ENCODE results near the gene CYP2F1.
A peak's percentile ranks its signal among the peaks of the same experiment; 100 is the strongest.
"Not testable (repeated sequence)": the region's sequence is repeated elsewhere in the genome, so short reads cannot be mapped to it uniquely, and the experiment has no call there.

The CYP2F1 gene, protein sequence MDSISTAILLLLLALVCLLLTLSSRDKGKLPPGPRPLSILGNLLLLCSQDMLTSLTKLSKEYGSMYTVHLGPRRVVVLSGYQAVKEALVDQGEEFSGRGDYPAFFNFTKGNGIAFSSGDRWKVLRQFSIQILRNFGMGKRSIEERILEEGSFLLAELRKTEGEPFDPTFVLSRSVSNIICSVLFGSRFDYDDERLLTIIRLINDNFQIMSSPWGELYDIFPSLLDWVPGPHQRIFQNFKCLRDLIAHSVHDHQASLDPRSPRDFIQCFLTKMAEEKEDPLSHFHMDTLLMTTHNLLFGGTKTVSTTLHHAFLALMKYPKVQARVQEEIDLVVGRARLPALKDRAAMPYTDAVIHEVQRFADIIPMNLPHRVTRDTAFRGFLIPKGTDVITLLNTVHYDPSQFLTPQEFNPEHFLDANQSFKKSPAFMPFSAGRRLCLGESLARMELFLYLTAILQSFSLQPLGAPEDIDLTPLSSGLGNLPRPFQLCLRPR

DNA sequence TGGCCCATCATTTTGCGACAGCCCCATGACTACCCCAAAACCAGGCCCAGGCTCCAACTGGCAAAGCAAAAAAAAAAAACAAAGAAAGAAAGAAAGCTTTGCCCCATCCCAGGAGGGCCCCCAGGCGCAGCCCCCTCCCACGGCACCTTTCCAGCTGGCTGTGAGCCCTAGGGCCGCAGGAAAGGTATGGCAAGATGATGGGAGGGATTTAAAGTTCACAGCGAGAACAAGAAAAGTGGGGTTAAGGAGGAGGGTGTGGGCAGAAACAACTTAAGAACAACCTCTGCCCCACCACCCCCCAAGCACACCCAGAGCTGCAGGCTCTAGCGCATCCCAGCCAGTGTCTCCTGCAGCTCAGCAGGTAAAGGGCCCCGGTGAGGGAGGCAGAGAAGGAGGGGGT lies at the start of gene CYP2F1:
Gene CYP2F1 (plus strand): TSS at position 301 of the 400 bp plus-strand sequence. CDS start 1,757 bp downstream, outside the sequence.
- DNase-seq (ENCODE audit: low read depth in 1 of 2, low spot score in 1 of 2), result no peak

DNA sequence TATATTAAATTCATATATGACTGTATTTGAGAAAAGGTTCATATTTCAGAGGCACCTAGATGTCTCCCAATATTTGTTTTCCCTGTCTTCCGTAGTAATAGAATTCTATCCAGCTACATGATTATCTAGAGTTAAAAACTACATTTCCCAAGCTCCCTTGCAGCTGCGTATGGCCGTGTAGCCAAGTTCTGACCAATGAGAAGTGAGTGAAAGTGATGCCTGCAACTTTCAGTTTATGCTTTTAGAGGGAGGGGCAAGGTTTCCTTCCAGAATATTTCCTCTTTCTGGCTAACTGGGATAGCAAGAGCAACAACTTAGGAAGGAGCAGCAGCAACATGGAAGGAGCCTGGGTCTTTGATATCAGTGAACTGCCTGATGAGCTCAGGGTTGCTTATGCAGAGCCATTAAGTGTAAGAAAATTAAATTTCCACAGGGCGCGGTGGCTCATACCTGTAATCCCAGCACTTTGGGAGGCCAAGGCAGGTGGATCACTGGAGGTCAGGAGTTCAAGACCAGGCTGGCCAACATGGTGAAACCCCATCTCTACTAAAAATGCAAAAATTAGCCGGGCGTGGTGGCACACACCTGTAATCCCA lies 49.2 kb upstream of the CYP2F1 start:
- DNase-seq (ENCODE audit: low read depth in 1 of 2, low spot score in 1 of 2), result no peak

DNA sequence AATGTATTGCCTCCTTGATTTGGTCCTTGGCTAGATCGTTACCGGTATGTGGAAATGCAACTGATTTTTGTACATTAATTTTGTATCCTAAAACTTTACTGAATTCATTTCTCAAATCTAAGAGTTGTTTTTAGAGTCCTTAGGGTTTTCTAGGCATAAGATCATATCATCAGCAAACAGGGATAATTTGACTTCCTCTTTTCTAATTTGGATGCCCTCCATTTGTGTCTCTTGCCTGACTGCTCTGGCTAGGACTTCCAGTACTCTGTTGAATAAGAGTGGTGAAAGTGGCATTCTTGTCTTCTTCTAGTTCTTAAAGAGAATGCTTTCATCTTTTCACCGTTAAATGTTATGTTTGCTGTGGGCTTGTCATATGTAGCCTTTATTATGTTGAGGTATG lies 37.9 kb upstream of the CYP2F1 start:
- DNase-seq (ENCODE audit: low read depth in 1 of 2, low spot score in 1 of 2), result no peak

DNA sequence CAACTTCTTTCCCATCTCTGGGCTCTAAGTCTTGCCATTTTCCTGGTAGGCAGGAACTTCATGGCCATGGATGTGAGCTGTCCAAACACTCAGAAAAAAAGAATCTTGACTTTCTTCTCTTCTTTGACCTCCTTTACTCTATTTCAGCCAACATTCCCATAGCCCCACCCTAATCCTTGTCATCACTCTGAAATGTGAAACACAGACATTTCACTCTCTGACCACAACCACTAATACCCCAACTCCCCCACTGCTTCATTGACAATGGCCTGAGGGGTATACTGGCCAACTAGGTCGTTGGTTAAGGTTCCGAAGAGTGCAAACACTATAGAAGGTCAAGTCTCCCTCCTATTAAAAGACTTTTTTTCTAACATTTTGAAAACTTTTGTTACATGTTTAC lies 30.7 kb upstream of the CYP2F1 start:
- no peak for DNase-seq (ENCODE audit: low read depth in 1 of 2, low spot score in 1 of 2)

DNA sequence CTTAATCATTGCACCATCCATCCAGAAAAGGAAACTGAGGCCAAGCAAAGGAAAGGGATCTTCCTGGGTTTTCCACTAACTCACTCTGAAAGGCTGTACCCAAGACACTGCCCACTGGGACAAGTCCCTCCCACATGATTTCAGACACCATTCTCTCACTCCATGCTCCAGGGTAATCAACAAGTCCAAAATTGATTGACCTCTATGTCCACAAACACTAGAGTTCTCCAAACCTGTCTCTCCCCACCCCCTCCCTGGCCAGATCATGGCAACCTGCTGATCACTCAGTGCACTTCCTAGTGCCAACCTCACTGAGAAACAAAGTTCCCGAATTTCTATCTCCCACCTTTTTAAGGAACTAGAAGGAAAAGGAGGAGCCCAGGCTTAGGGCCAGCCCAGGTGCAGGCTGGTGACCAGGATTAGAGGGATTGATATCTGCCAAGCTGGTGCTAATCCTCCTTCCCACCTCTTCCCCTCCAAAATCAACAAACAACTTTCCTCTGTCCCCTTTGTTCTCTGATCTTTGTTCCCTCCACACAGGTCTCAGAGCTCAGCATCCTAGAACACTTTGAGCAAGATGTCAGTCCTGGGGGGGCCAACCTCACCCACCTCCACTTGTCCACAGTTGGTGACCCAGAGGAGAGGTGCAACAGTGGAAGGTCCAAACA lies 28.4 kb upstream of the CYP2F1 start:
- no peak for DNase-seq (ENCODE audit: low read depth in 1 of 2, low spot score in 1 of 2)

DNA sequence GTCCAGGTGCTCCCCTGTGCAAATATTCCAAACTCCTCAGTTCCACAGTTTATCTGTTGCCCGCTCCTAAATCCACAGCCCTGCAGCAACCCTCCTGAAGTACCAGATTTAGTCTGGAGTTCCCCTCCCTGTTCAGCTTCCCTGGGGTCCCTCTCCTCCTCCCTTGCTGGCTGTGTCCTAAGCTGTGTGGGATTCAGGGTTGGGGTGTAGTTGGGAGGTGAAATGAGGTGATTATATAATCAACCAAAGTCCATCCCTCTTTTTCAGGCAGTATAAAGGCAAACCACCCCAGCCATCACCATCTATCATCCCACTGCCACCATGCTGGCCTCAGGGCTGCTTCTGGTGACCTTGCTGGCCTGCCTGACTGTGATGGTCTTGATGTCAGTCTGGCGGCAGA lies 26.1 kb upstream of the CYP2F1 start, which contains the start of gene CYP2A13:
Gene CYP2A13 (plus strand): TSS at position 301 of the 400 bp plus-strand sequence. CDS start 21 bp downstream, at position 322.
- DNase-seq (ENCODE audit: low read depth in 1 of 2, low spot score in 1 of 2), result no peak

DNA sequence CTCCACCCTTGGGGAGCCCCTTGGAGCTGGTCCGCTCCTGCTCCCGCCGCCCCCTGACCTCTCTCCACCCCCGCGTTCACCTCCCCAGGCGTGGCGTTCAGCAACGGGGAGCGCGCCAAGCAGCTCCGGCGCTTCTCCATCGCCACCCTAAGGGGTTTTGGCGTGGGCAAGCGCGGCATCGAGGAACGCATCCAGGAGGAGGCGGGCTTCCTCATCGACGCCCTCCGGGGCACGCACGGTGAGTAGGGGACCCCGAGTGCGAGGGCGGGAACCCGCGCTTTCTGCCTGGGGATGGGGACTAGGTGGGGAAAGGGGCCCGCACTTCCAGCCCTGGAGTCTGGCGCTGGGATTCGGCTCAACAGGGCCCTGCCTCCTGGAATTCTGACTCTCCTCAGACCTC lies 24.3 kb upstream of the CYP2F1 start:
- DNase-seq (ENCODE audit: low read depth in 1 of 2, low spot score in 1 of 2), result no peak

DNA sequence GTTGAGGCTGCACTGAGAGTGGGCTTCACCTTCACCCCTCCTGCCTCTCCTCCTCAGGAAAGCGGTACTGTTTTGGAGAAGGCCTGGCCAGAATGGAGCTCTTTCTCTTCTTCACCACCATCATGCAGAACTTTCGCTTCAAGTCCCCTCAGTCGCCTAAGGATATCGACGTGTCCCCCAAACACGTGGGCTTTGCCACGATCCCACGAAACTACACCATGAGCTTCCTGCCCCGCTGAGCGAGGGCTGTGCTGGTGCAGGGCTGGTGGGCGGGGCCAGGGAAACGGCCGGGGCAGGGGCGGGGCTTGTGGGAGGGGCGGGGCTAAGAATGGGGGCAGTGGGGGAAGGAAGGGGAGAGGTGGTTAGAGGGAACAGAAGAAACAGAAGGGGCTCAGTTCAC lies 18.5 kb upstream of the CYP2F1 start:
- no peak for DNase-seq (ENCODE audit: low read depth in 1 of 2, low spot score in 1 of 2)

DNA sequence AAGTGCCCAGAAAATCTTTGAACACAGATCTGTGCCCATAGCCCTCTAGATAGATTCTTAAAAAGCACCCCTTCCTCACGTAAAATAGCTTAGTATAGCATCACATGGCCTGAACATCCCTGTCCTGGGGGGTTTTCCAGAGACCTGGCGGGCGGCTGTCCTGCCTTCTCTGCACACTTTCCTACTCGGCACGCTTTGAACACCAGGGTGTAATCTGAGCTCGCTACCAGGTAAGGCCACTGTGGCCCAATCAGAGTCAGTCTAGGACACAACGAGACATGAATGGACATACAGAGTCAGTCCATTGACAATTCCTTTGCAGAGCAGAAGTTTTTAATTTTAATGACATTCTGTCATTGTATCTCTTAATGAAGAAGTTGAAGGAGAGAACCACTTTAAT lies 17.9 kb upstream of the CYP2F1 start:
- no peak for DNase-seq (ENCODE audit: low read depth in 1 of 2, low spot score in 1 of 2)

DNA sequence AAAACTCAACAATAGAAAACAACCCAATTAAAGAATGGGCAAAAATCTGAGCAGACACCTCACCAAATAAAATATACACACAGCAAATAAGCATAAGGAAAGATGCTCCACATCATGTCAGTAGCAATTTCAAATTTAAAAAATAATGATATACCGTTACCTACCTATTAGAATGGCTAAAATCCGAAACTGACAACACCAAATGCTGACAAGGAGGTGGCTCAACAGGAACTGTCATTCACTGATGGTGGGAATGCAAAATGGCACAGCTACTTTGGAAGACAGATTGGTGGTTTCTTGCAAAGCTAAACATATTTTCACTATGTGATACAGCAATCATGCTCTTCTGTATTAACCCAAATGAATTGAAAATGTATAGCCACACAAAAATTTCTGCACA lies 16.9 kb upstream of the CYP2F1 start:
- no peak for DNase-seq (ENCODE audit: low read depth in 1 of 2, low spot score in 1 of 2)

DNA sequence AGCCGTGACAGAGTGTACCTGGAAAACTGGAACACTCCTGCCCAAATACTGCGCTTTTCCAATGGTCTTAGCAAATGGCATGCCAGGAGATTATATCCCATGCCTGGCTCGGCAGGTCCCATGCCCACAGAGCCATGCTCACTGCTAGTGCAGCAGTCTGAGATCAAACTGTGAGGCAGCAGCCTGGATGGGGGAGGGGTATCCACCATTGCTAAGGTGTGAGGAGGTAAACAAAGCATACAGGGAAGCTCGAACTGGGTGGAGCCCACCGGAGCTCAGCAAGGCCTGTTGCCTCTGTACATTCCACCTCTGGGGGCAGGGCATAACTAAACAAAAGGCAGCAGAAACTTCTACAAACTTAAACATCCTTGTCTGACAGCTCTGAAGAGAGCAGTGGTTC lies 15.5 kb upstream of the CYP2F1 start:
- no peak for DNase-seq (ENCODE audit: low read depth in 1 of 2, low spot score in 1 of 2)

DNA sequence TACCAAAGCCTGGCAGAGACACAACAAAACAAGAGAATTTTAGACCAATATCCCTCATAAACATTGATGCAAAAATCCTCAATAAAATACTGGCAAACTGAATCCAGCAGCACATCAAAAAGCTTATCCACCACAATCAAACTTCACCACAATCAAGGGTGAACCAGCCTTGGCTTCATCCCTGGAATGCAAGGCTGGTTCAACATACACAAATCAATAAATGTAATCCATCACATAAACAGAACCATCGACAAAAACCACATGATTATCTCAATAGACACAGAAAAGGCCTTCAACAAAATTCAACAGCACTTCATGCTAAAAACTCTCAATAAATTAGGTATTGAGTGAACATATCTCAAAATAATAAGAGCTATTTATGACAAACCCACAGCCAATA lies 12.0 kb upstream of the CYP2F1 start:
- not testable (repeated sequence) for DNase-seq (ENCODE audit: low read depth in 1 of 2, low spot score in 1 of 2)

DNA sequence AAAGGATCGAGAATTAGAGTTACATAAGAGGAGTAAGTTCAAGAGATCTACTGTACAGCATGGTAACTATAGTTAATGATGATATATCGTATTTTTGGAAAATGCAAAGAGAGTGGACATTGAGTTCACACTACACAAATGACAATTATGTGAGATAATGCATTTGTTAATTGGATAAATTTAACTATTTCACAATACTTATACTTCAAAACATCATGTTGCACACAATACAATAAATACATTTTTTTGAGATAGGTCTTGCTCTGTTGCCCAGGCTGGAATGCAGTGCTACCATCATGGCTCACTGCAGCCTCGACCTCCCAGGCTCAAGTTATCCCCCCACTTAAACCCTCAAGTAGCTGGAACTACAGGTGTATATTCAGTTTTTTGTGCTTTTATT lies 8.1 kb upstream of the CYP2F1 start:
- no peak for DNase-seq (ENCODE audit: low read depth in 1 of 2, low spot score in 1 of 2)

DNA sequence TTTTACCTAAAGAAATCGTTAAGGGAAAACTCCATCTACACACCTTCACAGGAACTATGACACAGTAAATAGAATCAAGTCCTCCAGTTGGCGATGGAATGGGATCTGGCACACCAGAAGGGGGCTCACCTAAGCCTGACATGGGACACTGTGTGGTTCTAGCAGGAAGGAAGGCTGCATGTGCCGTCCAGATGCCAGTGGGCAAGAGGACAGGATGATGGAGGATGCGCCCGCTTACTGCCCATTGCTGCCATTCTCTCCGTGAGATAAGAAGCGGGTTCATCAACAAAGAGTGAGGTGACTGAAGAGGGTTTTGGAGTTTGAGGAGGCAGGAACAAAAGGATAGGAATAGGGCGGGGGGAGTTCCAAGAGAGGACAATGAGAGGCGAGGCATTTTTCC lies 2.9 kb upstream of the CYP2F1 start:
- no peak for DNase-seq (ENCODE audit: low read depth in 1 of 2, low spot score in 1 of 2)

DNA sequence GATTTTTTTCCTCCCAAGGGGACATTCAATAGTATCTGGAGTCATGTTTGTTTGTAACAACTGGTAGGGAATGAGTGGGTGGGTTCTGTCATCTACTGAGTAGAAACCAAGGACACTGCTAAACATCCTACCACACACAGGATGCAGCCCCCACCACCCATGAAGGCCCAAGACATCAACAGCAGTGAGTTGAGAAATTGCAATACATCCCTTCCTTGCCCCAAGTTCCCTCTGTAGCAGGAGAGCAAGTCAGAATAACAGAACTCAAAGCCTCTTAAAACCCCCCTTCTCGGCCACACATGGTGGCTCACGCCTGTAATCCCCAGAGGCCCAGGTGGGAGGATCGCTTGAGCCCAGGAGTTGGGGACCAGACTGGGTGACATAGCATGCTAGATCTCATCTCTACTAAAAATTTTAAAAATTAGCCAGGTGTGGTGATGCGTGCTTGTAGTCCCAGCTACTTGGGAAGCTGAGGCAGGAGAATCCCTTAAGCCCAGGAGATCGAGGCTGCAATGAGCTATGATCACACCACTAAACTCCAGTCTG lies 2.4 kb upstream of the CYP2F1 start:
- DNase-seq (ENCODE audit: low read depth in 1 of 2, low spot score in 1 of 2), result no peak

DNA sequence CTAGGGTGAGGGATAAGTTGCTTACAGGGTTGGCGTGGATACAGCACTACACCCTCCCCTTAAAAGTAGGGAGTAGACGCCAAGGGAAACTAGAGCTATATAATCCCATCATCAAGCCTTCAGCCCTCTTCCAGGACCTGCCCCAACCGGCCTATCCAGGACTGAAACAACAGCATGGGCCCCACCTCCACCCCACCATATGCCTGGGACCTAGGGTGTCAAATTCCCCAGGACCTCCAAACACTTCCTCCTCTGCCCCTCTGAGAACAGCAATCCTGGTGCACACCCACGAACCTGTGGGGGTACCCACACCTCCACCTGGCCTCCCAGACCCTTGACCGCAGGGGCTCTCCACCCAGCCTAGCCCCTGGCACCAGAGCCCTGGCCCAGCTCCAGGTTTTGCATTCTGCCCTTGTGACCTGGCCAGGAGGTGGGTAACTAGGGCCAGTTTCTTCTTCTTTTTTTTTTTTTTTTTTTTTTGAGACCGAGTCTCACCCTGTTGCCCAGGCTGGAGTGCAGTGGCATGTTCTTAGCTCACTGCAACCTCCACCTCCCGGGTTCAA lies 1.4 kb upstream of the CYP2F1 start:
- DNase-seq (ENCODE audit: low read depth in 1 of 2, low spot score in 1 of 2), result no peak

DNA sequence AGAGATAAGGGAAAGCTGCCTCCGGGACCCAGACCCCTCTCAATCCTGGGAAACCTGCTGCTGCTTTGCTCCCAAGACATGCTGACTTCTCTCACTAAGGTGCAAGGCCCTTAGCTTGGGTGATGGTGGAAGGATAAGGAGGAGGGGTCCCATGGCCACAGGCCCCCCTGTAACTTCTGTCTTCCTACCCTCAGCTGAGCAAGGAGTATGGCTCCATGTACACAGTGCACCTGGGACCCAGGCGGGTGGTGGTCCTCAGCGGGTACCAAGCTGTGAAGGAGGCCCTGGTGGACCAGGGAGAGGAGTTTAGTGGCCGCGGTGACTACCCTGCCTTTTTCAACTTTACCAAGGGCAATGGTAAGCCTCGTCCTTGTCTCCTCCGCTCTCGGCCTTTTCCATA lies 2.0 kb downstream of the CYP2F1 start:
- DNase-seq (ENCODE audit: low read depth in 1 of 2, low spot score in 1 of 2), result no peak

DNA sequence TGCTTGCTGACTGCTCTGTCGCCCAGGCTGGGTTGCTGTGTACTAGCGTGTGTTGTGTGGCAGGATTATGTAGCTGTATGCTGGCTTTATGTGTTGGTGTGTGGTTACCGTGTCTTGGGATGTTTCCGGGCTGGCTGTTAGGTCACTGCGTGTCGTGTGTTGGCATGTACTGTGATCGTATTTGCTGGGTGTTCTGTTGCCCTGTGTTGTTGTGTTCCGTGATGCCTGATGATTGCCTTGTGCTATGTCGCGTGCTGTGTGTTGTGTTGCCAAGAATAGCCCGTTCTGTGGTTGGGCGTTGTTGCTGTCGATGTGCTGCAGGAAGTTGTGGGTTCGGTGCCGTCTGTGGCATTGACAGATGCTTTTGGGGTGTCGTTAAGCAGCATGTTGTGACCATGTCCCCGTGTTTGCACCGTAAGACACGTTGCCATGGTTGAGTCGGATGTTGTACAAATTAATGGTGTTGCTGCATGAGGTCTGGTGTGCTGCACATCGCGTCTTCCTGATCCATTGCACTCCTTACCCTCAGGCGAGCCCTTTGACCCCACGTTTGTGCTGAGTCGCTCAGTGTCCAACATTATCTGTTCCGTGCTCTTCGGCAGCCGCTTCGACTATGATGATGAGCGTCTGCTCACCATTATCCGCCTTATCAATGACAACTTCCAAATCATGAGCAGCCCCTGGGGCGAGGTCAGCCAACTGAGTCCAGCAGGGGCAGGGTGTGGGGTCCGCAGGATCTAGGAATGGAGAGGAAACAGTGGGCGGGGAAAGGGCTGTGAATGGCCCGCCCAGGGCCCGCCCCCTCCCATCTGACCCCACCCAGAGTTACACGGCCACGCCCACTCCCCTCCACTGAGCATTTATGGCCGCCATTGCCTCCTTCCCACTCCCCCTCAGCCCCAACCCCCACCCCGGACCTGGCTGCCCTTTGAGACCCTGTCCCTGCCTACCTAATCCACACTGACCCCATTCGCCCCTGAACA lies 7.0 kb downstream of the CYP2F1 start:
- DNase-seq (ENCODE audit: low read depth in 1 of 2, low spot score in 1 of 2), result peak in 1 of 2 donors; percentile 28

DNA sequence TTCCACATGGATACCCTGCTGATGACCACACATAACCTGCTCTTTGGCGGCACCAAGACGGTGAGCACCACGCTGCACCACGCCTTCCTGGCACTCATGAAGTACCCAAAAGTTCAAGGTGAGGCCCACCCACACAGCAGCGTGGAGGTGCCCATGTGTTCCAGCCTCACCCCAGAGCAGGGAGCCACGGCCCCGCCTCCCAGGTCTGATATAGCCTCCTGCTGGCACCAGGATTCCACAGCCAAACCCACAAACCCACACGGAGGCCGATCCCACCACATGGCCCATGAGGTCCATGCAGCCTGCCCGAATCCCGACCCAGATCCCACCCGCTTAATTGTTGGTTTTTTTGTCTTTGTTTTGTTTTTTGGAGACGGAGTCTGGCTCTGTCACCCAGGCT lies 8.6 kb downstream of the CYP2F1 start:
- DNase-seq (ENCODE audit: low read depth in 1 of 2, low spot score in 1 of 2), result not testable (repeated sequence)

DNA sequence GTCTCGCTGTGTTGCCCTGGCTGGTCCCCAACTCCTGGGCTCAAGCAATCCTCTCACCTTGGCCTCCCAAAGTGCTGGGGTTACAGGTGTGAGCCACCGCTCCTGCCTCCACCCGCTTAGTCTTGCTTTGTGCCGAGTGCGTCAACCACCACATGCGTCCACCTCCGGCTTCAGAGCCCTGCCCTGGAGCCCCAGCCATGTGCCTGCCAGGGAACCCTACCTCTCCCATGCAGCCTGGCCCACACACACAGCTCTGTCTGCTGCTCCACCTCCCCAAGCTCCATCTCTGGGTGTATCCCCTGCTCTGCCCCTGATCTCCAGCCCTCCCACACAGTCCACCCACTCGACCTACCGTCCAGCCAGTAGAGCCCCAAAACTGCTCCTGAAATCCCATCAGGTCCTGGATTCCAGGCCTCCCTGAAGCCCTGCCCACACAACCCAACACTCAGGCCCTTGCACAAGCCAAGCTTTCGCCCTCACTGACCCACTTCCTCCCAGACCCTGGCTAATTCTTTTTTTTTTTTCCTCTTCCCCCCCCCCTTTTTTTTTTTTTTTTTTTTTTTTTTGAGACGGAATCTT lies 9.6 kb downstream of the CYP2F1 start:
- no peak for DNase-seq (ENCODE audit: low read depth in 1 of 2, low spot score in 1 of 2)

All from activated CD4-positive, alpha-beta T cell treated with anti-CD3 and anti-CD28 coated beads, Interleukin-2, amount 50 U/mL, for 24 hours (primary cell).